ENCODE measurements around the gene ENOX1. TPM values are rescaled to one million over a fixed set of nuclear protein-coding genes. Genes with fewer than 3 reads are reported as not detected.

The ENOX1 gene
- total and polyA plus RNA-seq, 2 donors (not counting 3 experiments of a cell fraction or from before 2014, with no cell fraction given), result 0.17 to 0.97 TPM

GRCh38 chr13:43611281-43612273, 175.2 kb downstream of the ENOX1 start:
- Histone ChIP-seq H3K79me2 (ENCODE audit: control insufficient read depth, insufficient read depth, low read length) (no peaks in the 10 kb centered on the region), H3K36me3 (ENCODE audit: control insufficient read depth in 2 of 2, extremely low read depth in 1 of 2, insufficient read depth in 2 of 2, low read length in 2 of 2) (no peaks in the 10 kb centered on the region), H3K9me1 (replicated peaks; ENCODE audit: control insufficient read depth, extremely low read depth, insufficient read depth, low read length) (peaks cover 2% of the 10 kb centered on the region), H2AFZ (ENCODE audit: low read depth, low read length) (no peak overlapping the region), H4K20me1 (replicated peaks; ENCODE audit: control insufficient read depth, extremely low read depth, insufficient read depth, low read length) (no peaks in the 10 kb centered on the region), H3K9ac (replicated peaks; ENCODE audit: extremely low read depth, insufficient read depth, low read length) (no peak overlapping the region), H3K4me1 (ENCODE audit: control insufficient read depth, extremely low read depth, insufficient read depth, low read length) (no peaks in the 10 kb centered on the region), H3K27me3 (ENCODE audit: control insufficient read depth in 2 of 2, insufficient read depth in 2 of 2, low read length in 2 of 2) (no peaks in the 10 kb centered on the region), H3K27ac (ENCODE audit: insufficient read depth, low read depth, low read length) (no peak overlapping the region), H3K4me3 (replicated peaks in 1 of 3; ENCODE audit: insufficient read depth in 1 of 3, low read depth in 1 of 3, low read length in 3 of 3) (no peak overlapping the region), H3K9me3 (replicated peaks; ENCODE audit: control insufficient read depth, insufficient read depth, low read length) (no peaks in the 10 kb centered on the region), H3K4me2 (ENCODE audit: insufficient read depth, low read length) (no peak overlapping the region)
- POLR2A ChIA-PET, result no interaction called here
- intact Hi-C loops (cut with micrococcal nuclease) (no loop called here), dilution Hi-C loops (cut with MboI; ENCODE audit: extremely low pct_ligation_motif_present, low sequenced_read_pairs) (no loop called here)
- FAIRE-seq (no peak), DNase-seq (ENCODE audit: low read depth, low spot score) (no peak)
- CTCF ChIA-PET, result no interaction called here
- TF ChIP-seq EZH2 (IDR thresholded peaks at IDR 0.05; ENCODE audit: borderline replicate concordance, low read depth, low read length, severe bottlenecking), result no peak
- TF ChIP-seq GATA2 (IDR thresholded peaks at IDR 0.05; ENCODE audit: insufficient read depth, insufficient read length, low read depth, low read length), result no peak
- no peak for TF ChIP-seq JUN (IDR thresholded peaks at IDR 0.05; ENCODE audit: borderline replicate concordance, insufficient read depth, insufficient read length, low read depth)
- TF ChIP-seq MAX (IDR thresholded peaks at IDR 0.05; ENCODE audit: insufficient read depth, insufficient read length), result no peak
- no peak for TF ChIP-seq POLR2AphosphoS5 (IDR thresholded peaks at IDR 0.05; ENCODE audit: insufficient read depth, low read depth, low read length)
- BruUV-seq (replicated peaks), result no TSS peak
